HG03460 (cell line): ENCODE measurements around the gene COQ9.

Experiments used
- ATAC-seq: cut with Tn5 transposase; IDR thresholded peaks from one replicate; pipeline ENCODE4 v1.9.1; 2021; ENCODE audit not compliant: unreplicated experiment

Gene COQ9

DNA sequence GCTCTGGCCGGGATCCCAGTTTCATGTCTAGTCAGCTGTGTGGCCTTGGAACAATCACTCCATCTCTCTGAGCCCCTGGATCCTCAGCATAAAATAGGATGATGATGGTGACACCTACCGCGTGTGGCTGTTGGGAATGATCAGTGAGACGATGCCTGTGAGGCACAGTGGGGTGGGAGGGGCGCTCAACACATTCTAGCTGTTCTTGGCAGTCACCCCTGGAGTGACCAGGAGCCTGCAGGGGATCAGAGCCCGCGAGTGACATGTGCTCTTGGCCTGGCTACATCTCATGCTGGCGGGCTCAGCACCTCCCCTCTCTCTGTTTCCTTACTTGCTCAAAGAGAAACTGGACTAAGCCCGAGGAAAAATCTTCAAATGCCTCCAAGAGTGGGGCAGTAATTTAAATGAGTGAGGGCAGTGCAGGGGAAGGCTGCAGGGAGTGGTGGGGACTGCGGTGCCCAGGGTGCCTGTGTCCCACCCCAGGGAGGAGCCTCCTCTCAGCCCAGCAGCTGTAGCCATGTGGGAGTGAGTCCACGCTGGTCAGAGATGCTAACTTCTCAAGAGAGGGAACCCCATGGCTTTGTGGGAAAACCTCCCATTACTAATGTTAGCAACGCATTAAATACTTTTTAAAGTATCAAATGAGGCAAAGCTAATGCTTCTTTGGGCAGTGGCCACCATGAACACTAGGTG, 62.1 kb downstream of the COQ9 start:
- no peak for ATAC-seq

DNA sequence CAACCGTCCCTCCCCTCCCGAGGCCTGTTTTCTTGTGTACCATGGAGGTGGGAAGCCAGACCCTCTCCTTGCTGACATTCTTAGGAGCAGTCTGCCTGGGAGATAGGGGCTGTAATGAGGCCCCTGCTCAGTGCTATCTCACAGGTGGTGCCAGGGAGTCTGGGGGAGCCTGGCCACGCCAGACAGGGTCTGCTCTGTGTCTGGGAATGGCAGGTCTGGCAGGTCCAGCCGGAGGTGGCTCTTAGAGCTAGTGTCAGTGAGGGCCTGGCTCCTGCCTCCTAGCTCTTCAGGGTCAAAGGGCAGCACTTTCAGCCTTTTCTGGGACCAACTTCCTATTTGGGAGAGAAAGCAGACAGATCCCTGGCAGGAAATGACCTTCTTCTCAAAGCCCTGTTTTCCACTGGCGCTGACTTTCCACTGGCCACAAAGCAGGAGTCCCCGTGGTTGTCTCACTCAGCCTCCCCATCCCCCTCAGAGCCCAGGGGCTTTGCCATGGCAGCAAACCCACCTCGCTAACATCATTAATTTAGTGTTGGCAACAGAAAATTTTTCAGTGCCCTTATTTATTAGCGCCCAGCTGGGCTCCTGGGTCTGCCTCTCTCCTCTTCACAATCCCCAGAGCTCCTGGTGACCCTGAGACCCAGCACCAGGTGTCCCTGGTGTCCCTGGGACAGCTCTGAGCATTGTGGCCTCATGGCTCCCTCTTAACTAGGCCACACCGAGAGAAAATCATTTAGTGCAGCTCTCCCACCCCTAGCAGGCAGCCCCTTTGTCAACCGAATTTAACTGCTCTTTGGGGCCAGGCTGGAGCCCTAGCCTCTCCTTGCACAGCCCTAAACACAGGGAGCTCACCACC, 63.0 kb downstream of the COQ9 start:
- ATAC-seq: no peak
